HepG2 (cell line): ENCODE results near the gene RORC. TPM values are rescaled to one million over a fixed set of nuclear protein-coding genes. Genes with fewer than 3 reads are reported as not detected.

Experiments used
- ATAC-seq: fragments of 200-7000 bp; cut with Tn5 transposase; 3 replicates; pipeline ENCODE4 v1.9.1; 2020; ENCODE audit warnings: mild to moderate bottlenecking, moderate library complexity
- BruUV-seq: library from RNA; stranded (reverse); fragments of 400-500 nt; replicated peaks from 2 replicates; lab custom pipeline; 2021; lab: Mats Ljungman, UMichigan
- CTCF ChIA-PET: fragments of 300-600 bp; formaldehyde crosslinking; extraction: SDS; loops from one replicate; lab custom pipeline; 2021; ENCODE audit warnings: low total read pairs, inconsistent platforms, low intra/inter-chr PET ratio; lab: Yijun Ruan, JAX
- POLR2A ChIA-PET: fragments of 350-600 bp; sonication (Branson Sonifier 250); formaldehyde crosslinking; loops from one replicate; lab custom pipeline; 2020; ENCODE audit warnings: antibody characterized with exemption, inconsistent platforms; lab: Yijun Ruan, JAX
- DNase-seq: peaks from one replicate; pipeline ENCODE4 v3.0.0-alpha.2; 2015; ENCODE audit warnings: low spot score
- FAIRE-seq: peaks from 3 replicates; lab custom pipeline; 2011; peaks lifted over from hg19 to GRCh38; lab: Jason Lieb, UNC
- H2AFZ ChIP-seq: one replicate; pipeline ENCODE4 v1.6.1; 2011; ENCODE audit warnings: low read length, inconsistent platforms
- H3K27ac ChIP-seq: fragments of 300-600 bp; 3 replicates; pipeline ENCODE4 v1.8.0; 2011; ENCODE audit warnings: mixed run types, mild to moderate bottlenecking, mixed read lengths, low read length, inconsistent platforms; ENCODE audit not compliant: insufficient read depth; ENCODE audit errors: extremely low read length
- H3K27me3 ChIP-seq, 2 experiments: fragments of 200-600 bp in 1 of 2; 2 replicates in 1 of 2; 3 replicates in 1 of 2; pipeline versions ENCODE4 v1.6.0 to v1.8.0; 2011; ENCODE audit warnings: low read length in 2 of 2, mild to moderate bottlenecking in 2 of 2, moderate library complexity in 2 of 2, inconsistent platforms in 1 of 2; ENCODE audit not compliant: insufficient read depth in 2 of 2, control insufficient read depth in 1 of 2
- H3K36me3 ChIP-seq, 2 experiments: fragments of 200-600 bp in 1 of 2; replicated peaks in 1 of 2; 2 replicates in 1 of 2; 3 replicates in 1 of 2; pipeline versions ENCODE4 v1.5.1 to v1.8.0; 2011; ENCODE audit warnings: low read length in 2 of 2, inconsistent platforms in 1 of 2; ENCODE audit not compliant: insufficient read depth in 2 of 2, control insufficient read depth in 1 of 2
- H3K4me1 ChIP-seq: 2 replicates; pipeline ENCODE4 v1.5.1; 2012; ENCODE audit warnings: low read length, inconsistent platforms; ENCODE audit not compliant: insufficient read depth
- H3K4me2 ChIP-seq: 2 replicates; pipeline ENCODE4 v1.6.0; 2011; ENCODE audit warnings: low read depth, low read length, inconsistent platforms
- H3K4me3 ChIP-seq, 3 experiments: fragments of 200-600 bp in 1 of 3; sonication (generic), shearing (Covaris generic) in 1 of 3; replicated peaks in 1 of 3; 2 replicates each; pipeline ENCODE4 v1.5.1; 2011 to 2016; ENCODE audit warnings: low read length in 3 of 3, inconsistent platforms in 2 of 3, low read depth in 2 of 3, mild to moderate bottlenecking in 2 of 3, control low read depth in 1 of 3, mixed read lengths in 1 of 3; ENCODE audit not compliant: insufficient read depth in 1 of 3
- H3K79me2 ChIP-seq: one replicate; pipeline ENCODE4 v1.6.1; 2011; ENCODE audit warnings: low read length, inconsistent platforms; ENCODE audit not compliant: insufficient read depth
- H3K9ac ChIP-seq: 2 replicates; pipeline ENCODE4 v1.6.0; 2011; ENCODE audit warnings: mild to moderate bottlenecking, low read depth, low read length, inconsistent platforms; ENCODE audit not compliant: insufficient read depth
- H3K9me3 ChIP-seq: 2 replicates; pipeline ENCODE4 v1.5.1; 2012; ENCODE audit warnings: mild to moderate bottlenecking, low read length
- H4K20me1 ChIP-seq: 2 replicates; pipeline ENCODE4 v1.6.0; 2011; ENCODE audit warnings: inconsistent platforms, mild to moderate bottlenecking, low read length, moderate library complexity; ENCODE audit not compliant: insufficient read depth
- GATAD1 ChIP-seq: IDR thresholded peaks from 2 replicates; pipeline ENCODE4 v1.6.1; 2016; ENCODE audit warnings: missing genetic modification reagents, missing compliant biosample characterization
- MBNL3 ChIP-seq: fragments of 250-450 bp; sonication (Bioruptor Pico); conservative IDR thresholded peaks from 2 replicates; pipeline ENCODE4 v1.8.0; 2022; ENCODE audit warnings: mild to moderate bottlenecking, inconsistent platforms
- MED1 ChIP-seq: sonication (generic); formaldehyde crosslinking; IDR thresholded peaks from 2 replicates; pipeline ENCODE4 v1.4.0; 2020; ENCODE audit warnings: missing genetic modification reagents
- NFKBIZ ChIP-seq: IDR thresholded peaks from 2 replicates; pipeline ENCODE4 v1.6.1; 2018; ENCODE audit warnings: missing genetic modification reagents, missing compliant biosample characterization
- NR2F1 ChIP-seq, 2 experiments: fragments of 450-650 bp in 1 of 2; formaldehyde crosslinking in 1 of 2; IDR thresholded peaks; 2 replicates each; pipeline versions ENCODE4 v1.5.0 to v1.6.1; 2016 to 2020; ENCODE audit warnings: mild to moderate bottlenecking in 1 of 2, missing compliant biosample characterization in 1 of 2, missing genetic modification reagents in 1 of 2, moderate library complexity in 1 of 2
- TGIF2 ChIP-seq: IDR thresholded peaks from 2 replicates; pipeline ENCODE4 v1.6.1; 2016; ENCODE audit warnings: control low read depth, missing compliant biosample characterization
- THRA ChIP-seq: sonication (generic); formaldehyde crosslinking; IDR thresholded peaks from 2 replicates; pipeline ENCODE4 v1.4.0; 2020; ENCODE audit warnings: missing genetic modification reagents, borderline replicate concordance
- ZMYM3 ChIP-seq: sonication (generic); formaldehyde crosslinking; IDR thresholded peaks from 2 replicates; pipeline ENCODE4 v1.5.1; 2020; ENCODE audit warnings: mild to moderate bottlenecking, missing genetic modification reagents
- ZNF263 ChIP-seq: sonication (generic); formaldehyde crosslinking; IDR thresholded peaks from 2 replicates; pipeline ENCODE4 v1.4.0; 2020; ENCODE audit warnings: missing genetic modification reagents
- ZNF614 ChIP-seq: IDR thresholded peaks from 2 replicates; pipeline ENCODE4 v1.6.1; 2018; ENCODE audit warnings: missing biosample characterization, missing genetic modification reagents, inconsistent platforms, borderline replicate concordance
- WGBS: methylation state at CpG from one replicate; pipeline ENCODE4 v1.1.6; 2017; ENCODE audit warnings: low lambda C conversion rate; 5-methylcytosine and 5-hydroxymethylcytosine counted together
- in situ Hi-C: cut with HindIII; loops from 2 replicates; pipeline ENCODE4 v1.10.0; 2017; ENCODE audit warnings: low pct_unique_long_range_greater_than_20kb; ENCODE audit not compliant: extremely low pct_ligation_motif_present
- intact Hi-C: fragments of 100-400 bp; cut with micrococcal nuclease; formaldehyde crosslinking; loops from one replicate; pipeline ENCODE4 v1.10.0; 2022; ENCODE audit not compliant: unreplicated experiment
- polyA plus RNA-seq, 8 experiments: library from polyadenylated mRNA; depleted of rRNA in 3 of 8; stranded (reverse) in 7 of 8; unstranded in 1 of 8; fragments of >200 nt; fragmentation: Illumina TruSeq in 4 of 8; extraction: Trizol in 4 of 8; gene quantifications; 2 replicates each; pipeline versions ENCODE4 v1.2.1 to v1.2.3, GENCODE V29; 2011 to 2016; ENCODE audit warnings: low read depth in 4 of 8, missing spikeins in 1 of 8, mixed read lengths in 1 of 8; ENCODE audit not compliant: insufficient read depth in 1 of 8
- total RNA-seq, 5 experiments: library from RNA; depleted of rRNA; stranded (reverse); fragments of >200 nt; fragmentation: Illumina TruSeq; extraction: Trizol; gene quantifications; 2 replicates each; pipeline ENCODE4 v1.2.3, GENCODE V29; 2016; ENCODE audit warnings: low read depth in 1 of 5

RORC gene
- total and polyA plus RNA-seq, 2 of the 13 experiments (the other 11 are each of a cell fraction or from before 2014, with no cell fraction given) = 2.5 to 6.5 TPM

- TF ChIP-seq THRA = peak; percentile 67; the same call in 1 of the 2 replicates
- TF ChIP-seq NFKBIZ (CRISPR knock-in tag) = no peak
- TF ChIP-seq MED1 (CRISPR knock-in tag) = no peak
- TF ChIP-seq GATAD1 = 0 out of 2 replicates have a peak, but pooled peaks have one; percentile 41
- TF ChIP-seq ZNF614 (CRISPR knock-in tag) = no peak
- TF ChIP-seq NR2F1 (CRISPR knock-in tag; IDR thresholded peaks at IDR 0.05) = peak; percentile 60 to 92
- TF ChIP-seq ZMYM3 = peak; percentile 51; the same call in 1 of the 2 replicates
- no peak for TF ChIP-seq MBNL3 (CRISPR knock-in tag)
Observed at GRCh38 chr1:151834239-151834638, 2.6 kb upstream of the RORC start (continued).

- no peaks in the 10 kb centered on the region for H3K9me3 ChIP-seq
- no peak for ATAC-seq
- CTCF ChIA-PET = no interaction called here
- in situ Hi-C loops (loop anchor here (10.0 kb wide), 2 partner anchors 119 to 239 kb away; partner anchors contain the start of gene CELF3), intact Hi-C loops (loop anchor here (5.0 to 10.0 kb wide), 4 partner anchors 41 to 389 kb away; partner anchors contain the start of genes MRPL9, TDRKH and TUFT1)
- BruUV-seq = no TSS peak
- 59% methylated on average over 8 of the region's 8 CpGs for WGBS
- no peaks in the 10 kb centered on the region for H3K79me2 ChIP-seq
- peaks cover 78% of the 10 kb centered on the region for H3K4me1 ChIP-seq
- H3K36me3 ChIP-seq = no peaks in the 10 kb centered on the region
- H3K4me2 ChIP-seq = peak overlapping the region; percentile 100
- peak overlapping the region in 1 of 3 experiments; percentile 83; a peak in 1 of 6 replicates for H3K4me3 ChIP-seq
- no peaks in the 10 kb centered on the region for H4K20me1 ChIP-seq
- H3K9ac ChIP-seq = peak overlapping the region; percentile 74
- DNase-seq = no peak
- POLR2A ChIA-PET = interaction anchor here (0.9 to 1.6 kb wide), 5 partner anchors 8 to 70 kb away, joined by 3 to 5 read pairs (median 3); partner anchors contain the start of genes MRPL9 and TDRKH
- no peak for FAIRE-seq
- TF ChIP-seq TGIF2 (no peak), ZNF263 (CRISPR knock-in tag) (peak; percentile 58)
- H3K27me3 ChIP-seq = no peaks in the 10 kb centered on the region; a peak in 2 of 5 replicates
- H3K27ac ChIP-seq = peak overlapping the region; percentile 51
- no peak overlapping the region for H2AFZ ChIP-seq
Observed at GRCh38 chr1:151833172-151833900, 1.7 kb upstream of the RORC start.
